Tibial nerve (tissue), 4 donors: ENCODE data around the gene EVX2. TPM values are rescaled to one million over a fixed set of nuclear protein-coding genes. Genes with fewer than 3 reads are reported as not detected.

Source experiments
- DNase-seq, 2 donors: peaks; one replicate each; pipeline ENCODE4 v3.0.0-alpha.2; 2019; ENCODE audit warnings: low spot score in 2 of 2
- H3K27ac ChIP-seq, 4 donors: fragments of 200-600 bp; sonication (generic) in 3 of 4; one replicate each; pipeline ENCODE4 v1.5.1; 2017 to 2019; ENCODE audit warnings: mild to moderate bottlenecking in 1 of 4
- H3K27me3 ChIP-seq, 2 donors: fragments of 200-600 bp; sonication (generic) in 1 of 2; one replicate each; pipeline versions ENCODE4 v1.5.1 to v1.6.0; 2017 to 2019
- H3K36me3 ChIP-seq, 3 donors: fragments of 200-600 bp; sonication (generic); one replicate each; pipeline ENCODE4 v1.5.1; 2018 to 2019
- H3K4me1 ChIP-seq, 4 donors: fragments of 200-600 bp; sonication (generic) in 3 of 4; one replicate each; pipeline ENCODE4 v1.5.1; 2017 to 2019
- H3K4me3 ChIP-seq, 4 donors: fragments of 200-600 bp; sonication (generic) in 3 of 4; one replicate each; pipeline ENCODE4 v1.5.1; 2017 to 2019; ENCODE audit warnings: mild to moderate bottlenecking in 1 of 4, moderate library complexity in 1 of 4
- H3K9me3 ChIP-seq, 4 donors: fragments of 200-600 bp; sonication (generic) in 3 of 4; one replicate each; pipeline ENCODE4 v1.5.1; 2017 to 2019
- EP300 ChIP-seq, 2 donors: sonication (generic); formaldehyde crosslinking; IDR thresholded peaks; one replicate each; pipeline ENCODE4 v1.6.1; 2017; ENCODE audit warnings: antibody characterized with exemption in 2 of 2, mild to moderate bottlenecking in 1 of 2
- POLR2A ChIP-seq, 2 donors: fragments of 450-650 bp; IDR thresholded peaks; one replicate each; pipeline ENCODE4 v1.6.1; 2017; ENCODE audit warnings: antibody characterized with exemption in 2 of 2, mild to moderate bottlenecking in 2 of 2, moderate library complexity in 2 of 2
- WGBS, 2 donors: methylation state at CpG; one replicate each; pipeline ENCODE4 v1.1.5; 2018; 5-methylcytosine and 5-hydroxymethylcytosine counted together
- total RNA-seq, 4 donors: library from RNA; depleted of rRNA; stranded (reverse); fragments of >200 nt; gene quantifications; one replicate each; pipeline ENCODE4 v1.1.0, GENCODE V29; 2016
- TF ChIP-seq, protein P1 (sequence below), 5 experiments: fragments of 200-600 bp in 3 of 5; fragments of 450-650 bp in 2 of 5; sonication (generic) in 3 of 5; IDR thresholded peaks; one replicate each; pipeline ENCODE4 v1.5.1; 2016 to 2019; ENCODE audit warnings: antibody characterized with exemption in 5 of 5, mild to moderate bottlenecking in 3 of 5, moderate library complexity in 2 of 5

Gene EVX2
- not detected for total RNA-seq

DNA sequence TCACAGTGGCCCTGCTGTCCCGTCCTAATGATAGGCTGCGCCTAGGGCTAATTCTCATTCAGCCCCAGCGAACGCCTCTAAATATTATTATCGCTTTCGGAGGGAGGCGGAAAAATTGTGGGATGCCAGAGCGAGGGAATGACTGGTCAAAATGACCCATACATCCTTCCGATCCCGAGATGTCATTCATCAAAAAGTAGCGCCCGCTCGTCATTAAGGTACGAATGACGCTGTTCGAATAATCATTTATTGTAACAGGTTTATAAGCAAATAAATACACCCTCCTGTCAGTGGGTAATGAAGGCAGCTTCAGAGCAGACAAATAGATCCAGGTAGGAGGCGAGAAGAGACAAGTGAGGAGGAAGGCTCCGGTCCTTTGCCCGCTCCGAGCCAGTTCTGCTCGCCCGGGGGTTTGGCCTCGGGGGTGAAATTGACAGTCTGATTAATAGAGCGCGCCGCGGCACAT lies at the start of gene EVX2:
Gene EVX2, minus strand, starts transcription at position 167 of the 466 bp plus-strand sequence. CDS start 186 bp downstream, outside the sequence.
- Histone ChIP-seq H3K36me3 (no peaks in the 10 kb centered on the region), H3K4me3 (no peak within 1 kb of the TSS), H3K27me3 (peaks cover 24 to 97% of the 10 kb centered on the region in 2 donors), H3K27ac (no peak within 1 kb of the TSS), H3K9me3 (no peaks in the 10 kb centered on the region), H3K4me1 (peaks cover 0 to 76% (median 19%) of the 10 kb centered on the region in 4 donors)
- 12 to 13% methylated on average over 27 of the region's 27 CpGs for WGBS, 2 donors
- TF ChIP-seq, protein P1, sequence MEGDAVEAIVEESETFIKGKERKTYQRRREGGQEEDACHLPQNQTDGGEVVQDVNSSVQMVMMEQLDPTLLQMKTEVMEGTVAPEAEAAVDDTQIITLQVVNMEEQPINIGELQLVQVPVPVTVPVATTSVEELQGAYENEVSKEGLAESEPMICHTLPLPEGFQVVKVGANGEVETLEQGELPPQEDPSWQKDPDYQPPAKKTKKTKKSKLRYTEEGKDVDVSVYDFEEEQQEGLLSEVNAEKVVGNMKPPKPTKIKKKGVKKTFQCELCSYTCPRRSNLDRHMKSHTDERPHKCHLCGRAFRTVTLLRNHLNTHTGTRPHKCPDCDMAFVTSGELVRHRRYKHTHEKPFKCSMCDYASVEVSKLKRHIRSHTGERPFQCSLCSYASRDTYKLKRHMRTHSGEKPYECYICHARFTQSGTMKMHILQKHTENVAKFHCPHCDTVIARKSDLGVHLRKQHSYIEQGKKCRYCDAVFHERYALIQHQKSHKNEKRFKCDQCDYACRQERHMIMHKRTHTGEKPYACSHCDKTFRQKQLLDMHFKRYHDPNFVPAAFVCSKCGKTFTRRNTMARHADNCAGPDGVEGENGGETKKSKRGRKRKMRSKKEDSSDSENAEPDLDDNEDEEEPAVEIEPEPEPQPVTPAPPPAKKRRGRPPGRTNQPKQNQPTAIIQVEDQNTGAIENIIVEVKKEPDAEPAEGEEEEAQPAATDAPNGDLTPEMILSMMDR (IDR thresholded peaks at IDR 0.05): no peak
- no peak for TF ChIP-seq EP300 (IDR thresholded peaks at IDR 0.05)
- TF ChIP-seq POLR2A (IDR thresholded peaks at IDR 0.05): no peak
- no peak for DNase-seq

DNA sequence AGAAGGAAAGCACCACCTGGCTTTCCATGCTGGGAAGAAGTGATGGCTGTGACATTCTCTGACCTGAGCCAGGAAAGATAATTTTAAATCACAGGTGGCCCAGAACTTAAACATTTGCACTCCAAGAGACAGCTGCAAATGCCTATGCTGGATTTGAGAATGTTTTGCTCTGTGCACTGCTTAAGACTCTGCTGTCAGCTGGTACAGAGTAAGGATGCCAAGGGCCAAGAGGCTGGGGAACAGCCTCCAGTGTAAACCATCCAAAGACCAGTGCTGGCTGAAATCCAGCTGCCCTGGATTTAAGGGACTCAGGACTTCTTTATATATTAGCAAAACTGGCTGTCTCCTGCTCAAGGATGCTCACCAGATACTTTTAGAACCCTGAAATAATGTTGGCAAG lies 49.6 kb upstream of the EVX2 start:
- Histone ChIP-seq H3K27ac (no peak overlapping the region), H3K27me3 (peaks cover 0 to 77% of the 10 kb centered on the region in 2 donors), H3K4me3 (no peak overlapping the region), H3K36me3 (no peaks in the 10 kb centered on the region), H3K9me3 (no peaks in the 10 kb centered on the region), H3K4me1 (peaks cover 0 to 54% (median 2%) of the 10 kb centered on the region in 4 donors)
- no peak for DNase-seq
- TF ChIP-seq EP300 (IDR thresholded peaks at IDR 0.05): no peak
- TF ChIP-seq, protein P1 (IDR thresholded peaks at IDR 0.05): no peak
- TF ChIP-seq POLR2A (IDR thresholded peaks at IDR 0.05): no peak

GRCh38 chr2:176132205-176133171 lies 48.7 kb upstream of the EVX2 start:
- H3K4me1 ChIP-seq: peaks cover 0 to 58% (median 3%) of the 10 kb centered on the region in 4 donors
- H3K27me3 ChIP-seq: peaks cover 0 to 77% of the 10 kb centered on the region in 2 donors
- no peaks in the 10 kb centered on the region for H3K36me3 ChIP-seq
- no peak for TF ChIP-seq EP300 (IDR thresholded peaks at IDR 0.05)
- TF ChIP-seq, protein P1 (IDR thresholded peaks at IDR 0.05): no peak
- TF ChIP-seq POLR2A (IDR thresholded peaks at IDR 0.05): no peak
- peak overlapping the region in 2 of 4 donors; percentile 10 to 94 for H3K27ac ChIP-seq
- 70 to 75% methylated on average over 33 of the region's 33 CpGs for WGBS, 2 donors
- DNase-seq: no peak
- no peaks in the 10 kb centered on the region for H3K9me3 ChIP-seq
- H3K4me3 ChIP-seq: peak overlapping the region in 2 of 4 donors; percentile 20 to 64

DNA sequence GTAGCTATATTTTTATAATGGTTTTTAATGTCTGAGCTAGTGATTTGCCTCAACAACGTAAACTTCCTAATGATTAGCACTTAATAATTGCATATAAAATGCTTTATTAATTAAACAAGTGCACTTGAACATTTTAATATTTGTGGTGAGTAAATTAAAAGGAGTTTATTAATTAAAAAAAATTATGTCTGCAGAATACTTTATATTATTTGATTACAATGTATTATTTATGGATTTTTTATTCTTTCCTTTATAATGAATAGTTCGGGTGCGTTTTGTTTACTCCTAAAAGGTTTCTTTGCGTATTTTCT lies 48.0 kb upstream of the EVX2 start:
- 76 to 78% methylated on average over 4 of the region's 4 CpGs for WGBS, 2 donors
- peak overlapping the region in 1 of 4 donors; percentile 64 for H3K4me3 ChIP-seq

More for the DNA sequence above, 48.0 kb upstream of the EVX2 start:
- Histone ChIP-seq H3K4me1 (peaks cover 0 to 57% (median 5%) of the 10 kb centered on the region in 4 donors), H3K27ac (peak overlapping the region in 2 of 4 donors; percentile 10 to 94), H3K36me3 (no peaks in the 10 kb centered on the region), H3K9me3 (no peaks in the 10 kb centered on the region), H3K27me3 (peaks cover 0 to 76% of the 10 kb centered on the region in 2 donors)
- no peak for DNase-seq
- TF ChIP-seq EP300 (IDR thresholded peaks at IDR 0.05) (no peak), POLR2A (IDR thresholded peaks at IDR 0.05) (no peak)
- TF ChIP-seq, protein P1 (IDR thresholded peaks at IDR 0.05): no peak
